Kidney (tissue), 14 donors: ENCODE data around the gene PHACTR1. TPM values are rescaled to one million over a fixed set of nuclear protein-coding genes. Genes with fewer than 3 reads are reported as not detected.

Experiments used
- DNase-seq, 5 donors: peaks; one replicate each; pipeline ENCODE4 v3.0.0-alpha.2; 2013 to 2020
- FAIRE-seq: peaks from 2 replicates; lab custom pipeline; 2012; peaks lifted over from hg19 to GRCh38; lab: Jason Lieb, UNC
- H3K27ac ChIP-seq, 2 donors: one replicate each; pipeline ENCODE4 v1.7.0; 2013; ENCODE audit warnings: low read depth in 2 of 2, low read length in 2 of 2, inconsistent platforms in 1 of 2
- H3K27me3 ChIP-seq: one replicate; pipeline ENCODE4 v1.7.1; 2013; ENCODE audit warnings: low read length, inconsistent platforms; ENCODE audit not compliant: control insufficient read depth, insufficient read depth
- H3K36me3 ChIP-seq, 3 donors: one replicate each; pipeline versions ENCODE4 v1.7.0 to v1.7.1; 2013; ENCODE audit warnings: low read length in 3 of 3, control low read depth in 1 of 3, inconsistent platforms in 1 of 3; ENCODE audit not compliant: insufficient read depth in 3 of 3, control insufficient read depth in 2 of 3
- H3K4me1 ChIP-seq, 3 donors: one replicate each; pipeline versions ENCODE4 v1.7.0 to v1.7.1; 2013; ENCODE audit warnings: low read length in 3 of 3, inconsistent platforms in 1 of 3, low read depth in 1 of 3; ENCODE audit not compliant: control insufficient read depth in 2 of 3, insufficient read depth in 2 of 3
- H3K4me3 ChIP-seq, 3 donors: one replicate each; pipeline versions ENCODE4 v1.7.0 to v1.8.1; 2013; ENCODE audit warnings: low read length in 3 of 3, control low read depth in 1 of 3, inconsistent platforms in 1 of 3
- H3K9ac ChIP-seq, 3 donors: one replicate each; pipeline versions ENCODE4 v1.7.0 to v1.7.1; 2013; ENCODE audit warnings: low read length in 3 of 3, control low read depth in 1 of 3, inconsistent platforms in 1 of 3
- H3K9me3 ChIP-seq, 3 donors: one replicate each; pipeline versions ENCODE4 v1.7.0 to v1.7.1; 2013; ENCODE audit warnings: low read length in 3 of 3, control low read depth in 1 of 3, inconsistent platforms in 1 of 3; ENCODE audit not compliant: control insufficient read depth in 2 of 3, insufficient read depth in 1 of 3
- CTCF ChIP-seq: IDR thresholded peaks from 3 replicates; pipeline ENCODE4 v1.5.1; 2012; ENCODE audit warnings: mild to moderate bottlenecking, moderate library complexity, borderline replicate concordance; ENCODE audit not compliant: insufficient read depth; ENCODE audit errors: extremely low read depth
- intact Hi-C: fragments of 100-400 bp; cut with DNase I; formaldehyde crosslinking; loops from one replicate; pipeline ENCODE4 v1.11.1; 2022
- polyA plus RNA-seq: library from polyadenylated mRNA; stranded (reverse); fragments of 350-450 nt; fragmentation: Illumina TruSeq; extraction: RNeasy Lipid Tissue Mini Kit (QIAGEN cat#74804); gene quantifications from one replicate; pipeline ENCODE4 v1.2.3, GENCODE V29; 2014; ENCODE audit warnings: low read depth, low replicate concordance; ENCODE audit not compliant: insufficient read depth
- total RNA-seq: library from RNA; stranded (reverse); fragmentation: NEBNext Ultra II Directional; extraction: Animal tissue kit (Norgen Biotek cat#: 25700); gene quantifications from one replicate; pipeline ENCODE4 v1.2.1, GENCODE V29; 2021
- donor health status: control.
- donor health status: control.
- donor health status: control.
- donor health status: control.
- donor health status: control.
- donor health status: DM: yes; HTN: yes; CAD: no.
- donor health status: Normal renal cell carcinoma (clear cell type).

PHACTR1 gene
- total and polyA plus RNA-seq, 2 donors from 2014 or later = 3.3 to 33.6 TPM

GRCh38 chr6:13166916-13167315 is 450.3 kb downstream of the PHACTR1 start:
- no peaks in the 10 kb centered on the region for H3K36me3 ChIP-seq
- no peak overlapping the region for H3K27ac ChIP-seq
- H3K9me3 ChIP-seq = no peaks in the 10 kb centered on the region
- no peak for TF ChIP-seq CTCF
- intact Hi-C loops = no loop called here
- H3K4me1 ChIP-seq = peaks cover 0 to 2% (median 0%) of the 10 kb centered on the region in 3 donors
- no peak overlapping the region for H3K4me3 ChIP-seq
- no peak for DNase-seq
- no peaks in the 10 kb centered on the region for H3K27me3 ChIP-seq
- H3K9ac ChIP-seq = no peak overlapping the region
- no peak for FAIRE-seq

- intact Hi-C loops = no loop called here
- no peak for FAIRE-seq
- no peak overlapping the region for H3K4me3 ChIP-seq
- H3K27ac ChIP-seq = no peak overlapping the region
- no peaks in the 10 kb centered on the region for H3K4me1 ChIP-seq
- no peaks in the 10 kb centered on the region for H3K9me3 ChIP-seq
- no peak overlapping the region for H3K9ac ChIP-seq
- H3K27me3 ChIP-seq = no peaks in the 10 kb centered on the region
- TF ChIP-seq CTCF = no peak
- H3K36me3 ChIP-seq = no peaks in the 10 kb centered on the region
- peak in 4 of 5 donors; percentile 85 to 93 (median 91) for DNase-seq
These were observed 455.7 kb downstream of the PHACTR1 start for GRCh38 chr6:13172291-13172690.

- TF ChIP-seq CTCF = no peak
- Histone ChIP-seq H3K4me3 (no peak overlapping the region), H3K27me3 (no peaks in the 10 kb centered on the region), H3K9me3 (no peaks in the 10 kb centered on the region), H3K27ac (no peak overlapping the region), H3K4me1 (no peaks in the 10 kb centered on the region), H3K36me3 (no peaks in the 10 kb centered on the region), H3K9ac (no peak overlapping the region)
- FAIRE-seq = no peak
- no peak for DNase-seq
- intact Hi-C loops = no loop called here
These were observed 458.5 kb downstream of the PHACTR1 start for GRCh38 chr6:13175087-13175486.

GRCh38 chr6:13175759-13176158 is 459.2 kb downstream of the PHACTR1 start:
- FAIRE-seq (no peak), DNase-seq (no peak)
- H3K9me3 ChIP-seq = no peaks in the 10 kb centered on the region
- H3K4me3 ChIP-seq = no peak overlapping the region
- no peaks in the 10 kb centered on the region for H3K36me3 ChIP-seq
- no peak overlapping the region for H3K27ac ChIP-seq
- no peak overlapping the region for H3K9ac ChIP-seq
- H3K4me1 ChIP-seq = no peaks in the 10 kb centered on the region
- TF ChIP-seq CTCF = no peak
- H3K27me3 ChIP-seq = no peaks in the 10 kb centered on the region
- intact Hi-C loops = no loop called here
